Muscle layer of colon (tissue), 2 donors: ENCODE data around the gene CCNB1.
"Not testable (repeated sequence)": the region's sequence is repeated elsewhere in the genome, so short reads cannot be mapped to it uniquely, and the experiment has no call there.

ENCODE experiments used
- H3K27ac ChIP-seq: one replicate; pipeline ENCODE4 v1.7.0; 2013; ENCODE audit warnings: low read depth, mild to moderate bottlenecking, low read length, moderate library complexity
- H3K27me3 ChIP-seq, 2 donors: one replicate each; pipeline ENCODE4 v1.7.0; 2013; ENCODE audit warnings: low read length in 2 of 2, mild to moderate bottlenecking in 2 of 2; ENCODE audit not compliant: insufficient read depth in 2 of 2, control insufficient read depth in 1 of 2
- H3K36me3 ChIP-seq: one replicate; pipeline ENCODE4 v1.7.0; 2013; ENCODE audit warnings: mild to moderate bottlenecking, low read length; ENCODE audit not compliant: insufficient read depth
- H3K4me1 ChIP-seq: one replicate; pipeline ENCODE4 v1.7.0; 2013; ENCODE audit warnings: mild to moderate bottlenecking, low read length; ENCODE audit not compliant: insufficient read depth
- H3K4me3 ChIP-seq, 2 donors: one replicate each; pipeline ENCODE4 v1.7.0; 2013; ENCODE audit warnings: low read length in 2 of 2, low read depth in 1 of 2, mild to moderate bottlenecking in 1 of 2, moderate library complexity in 1 of 2
- H3K9ac ChIP-seq: one replicate; pipeline ENCODE4 v1.7.0; 2013; ENCODE audit warnings: low read length
- H3K9me3 ChIP-seq: one replicate; pipeline ENCODE4 v1.7.0; 2013; ENCODE audit warnings: mild to moderate bottlenecking, low read length
- donor health status: abdominal sarcoma.
- donor health status: Adenocarcinoma of cecum.

The CCNB1 gene

GRCh38 chr5:69166686-69167492, at the start of gene CCNB1:
Gene CCNB1, plus strand, starts transcription at chr5:69167150. Its CDS starts 113 bp downstream, at chr5:69167263.
- peaks cover 8% of the 10 kb centered on the region for H3K4me1 ChIP-seq
- no peaks in the 10 kb centered on the region for H3K36me3 ChIP-seq
- no peaks in the 10 kb centered on the region for H3K27me3 ChIP-seq
- H3K27ac ChIP-seq = no peak within 1 kb of the TSS
- peak within 1 kb of the TSS; percentile 27 for H3K9ac ChIP-seq
- H3K9me3 ChIP-seq = no peaks in the 10 kb centered on the region
- H3K4me3 ChIP-seq = peak within 1 kb of the TSS; percentile 44 to 84

DNA sequence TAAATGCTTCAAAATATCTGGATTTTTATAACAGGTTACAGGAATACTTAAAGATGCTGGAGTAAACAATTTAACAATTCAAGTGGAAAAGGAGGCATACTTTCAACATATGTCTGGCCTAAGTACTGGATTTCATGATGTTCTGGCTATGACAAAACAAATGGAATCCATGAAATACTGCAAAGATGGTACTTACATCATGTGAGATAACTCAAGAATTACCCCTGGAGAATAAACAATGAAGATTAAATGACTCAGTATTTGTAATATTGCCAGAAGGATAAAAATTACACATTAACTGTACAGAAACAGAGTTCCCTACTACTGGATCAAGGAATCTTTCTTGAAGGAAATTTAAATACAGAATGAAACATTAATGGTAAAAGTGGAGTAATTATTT, 37.5 kb upstream of the CCNB1 start:
- no peaks in the 10 kb centered on the region for H3K27me3 ChIP-seq
- H3K36me3 ChIP-seq = peaks cover 22% of the 10 kb centered on the region
- no peak overlapping the region for H3K4me3 ChIP-seq
- no peak overlapping the region for H3K27ac ChIP-seq
- no peaks in the 10 kb centered on the region for H3K4me1 ChIP-seq
- no peaks in the 10 kb centered on the region for H3K9me3 ChIP-seq
- no peak overlapping the region for H3K9ac ChIP-seq

DNA sequence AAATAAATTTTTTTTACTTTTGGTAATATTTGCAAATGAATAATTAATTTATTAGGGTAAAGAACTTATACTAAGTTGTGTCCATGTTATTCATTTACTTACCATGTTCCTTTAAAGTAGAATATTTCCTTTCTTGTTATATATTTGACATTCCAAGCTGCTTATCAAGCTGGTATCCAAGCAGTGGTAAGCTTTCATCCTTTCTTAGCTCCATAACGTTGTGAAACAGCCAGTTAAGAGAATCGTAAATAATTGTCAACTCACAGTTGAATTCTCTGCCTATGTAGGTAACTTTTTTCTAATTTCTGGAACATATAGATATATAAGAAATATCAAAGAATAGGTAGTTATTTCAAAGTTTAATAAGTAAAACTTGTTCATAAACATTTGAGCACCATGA, 36.7 kb upstream of the CCNB1 start:
- Histone ChIP-seq H3K4me1 (no peaks in the 10 kb centered on the region), H3K36me3 (peaks cover 22% of the 10 kb centered on the region), H3K9me3 (no peaks in the 10 kb centered on the region), H3K27ac (no peak overlapping the region), H3K27me3 (no peaks in the 10 kb centered on the region), H3K9ac (no peak overlapping the region), H3K4me3 (no peak overlapping the region)

DNA sequence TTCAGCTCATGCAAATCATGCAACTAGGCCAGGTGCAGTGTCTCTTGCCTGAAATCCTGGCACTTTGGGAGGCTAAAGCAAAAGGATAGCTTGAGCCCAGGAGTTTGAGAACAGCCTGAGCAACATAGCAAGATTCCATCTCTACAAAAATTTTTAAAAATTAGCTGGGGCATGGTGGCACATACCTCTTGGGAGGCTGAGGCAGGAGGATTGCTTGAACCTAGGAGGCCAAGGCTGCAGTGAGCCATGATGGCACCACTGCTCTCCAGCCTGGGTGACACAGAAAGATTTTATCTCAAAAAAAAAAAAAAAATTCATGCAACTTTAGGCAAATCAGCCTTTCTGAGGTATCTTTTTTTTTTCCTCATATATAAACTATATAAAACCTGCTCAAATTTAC, 35.6 kb upstream of the CCNB1 start:
- no peaks in the 10 kb centered on the region for H3K4me1 ChIP-seq
- H3K9ac ChIP-seq = no peak overlapping the region
- no peak overlapping the region for H3K27ac ChIP-seq
- no peak overlapping the region for H3K4me3 ChIP-seq
- peaks cover 22% of the 10 kb centered on the region for H3K36me3 ChIP-seq
- no peaks in the 10 kb centered on the region for H3K27me3 ChIP-seq
- no peaks in the 10 kb centered on the region for H3K9me3 ChIP-seq

DNA sequence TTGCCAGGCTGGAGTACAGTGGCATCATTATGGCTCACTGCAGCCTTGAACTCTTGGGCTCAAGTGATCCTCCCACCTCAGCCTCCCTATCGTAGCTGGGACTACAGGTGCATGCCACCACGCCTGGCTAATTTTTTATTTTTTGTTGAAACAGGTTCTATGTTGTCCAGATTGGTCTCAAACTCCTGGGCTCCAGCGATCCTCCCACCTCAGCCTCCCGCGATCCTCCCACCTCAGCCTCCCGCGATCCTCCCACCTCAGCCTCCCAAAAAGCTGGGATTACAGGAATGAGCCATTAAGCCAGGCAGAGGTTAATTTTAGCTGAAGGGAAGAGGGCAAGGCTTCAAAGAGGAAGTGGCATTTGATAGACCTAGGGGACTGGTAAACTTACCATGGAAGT, 32.8 kb upstream of the CCNB1 start:
- no peak overlapping the region for H3K4me3 ChIP-seq
- H3K36me3 ChIP-seq = peaks cover 5% of the 10 kb centered on the region
- H3K9me3 ChIP-seq = no peaks in the 10 kb centered on the region
- H3K4me1 ChIP-seq = no peaks in the 10 kb centered on the region
- H3K27me3 ChIP-seq = no peaks in the 10 kb centered on the region
- no peak overlapping the region for H3K27ac ChIP-seq
- no peak overlapping the region for H3K9ac ChIP-seq

- H3K4me1 ChIP-seq = no peaks in the 10 kb centered on the region
- H3K36me3 ChIP-seq = peaks cover 4% of the 10 kb centered on the region
- H3K9me3 ChIP-seq = no peaks in the 10 kb centered on the region
- no peak overlapping the region for H3K27ac ChIP-seq
- H3K27me3 ChIP-seq = no peaks in the 10 kb centered on the region
- H3K9ac ChIP-seq = no peak overlapping the region
- H3K4me3 ChIP-seq = no peak overlapping the region
These were observed 30.7 kb upstream of the CCNB1 start for GRCh38 chr5:69136293-69136692.

- not testable (repeated sequence) for H3K4me1 ChIP-seq, H3K36me3 ChIP-seq, H3K9me3 ChIP-seq, H3K27ac ChIP-seq, H3K27me3 ChIP-seq, H3K4me3 ChIP-seq, H3K9ac ChIP-seq
These were observed 29.7 kb upstream of the CCNB1 start for GRCh38 chr5:69137208-69137607.

DNA sequence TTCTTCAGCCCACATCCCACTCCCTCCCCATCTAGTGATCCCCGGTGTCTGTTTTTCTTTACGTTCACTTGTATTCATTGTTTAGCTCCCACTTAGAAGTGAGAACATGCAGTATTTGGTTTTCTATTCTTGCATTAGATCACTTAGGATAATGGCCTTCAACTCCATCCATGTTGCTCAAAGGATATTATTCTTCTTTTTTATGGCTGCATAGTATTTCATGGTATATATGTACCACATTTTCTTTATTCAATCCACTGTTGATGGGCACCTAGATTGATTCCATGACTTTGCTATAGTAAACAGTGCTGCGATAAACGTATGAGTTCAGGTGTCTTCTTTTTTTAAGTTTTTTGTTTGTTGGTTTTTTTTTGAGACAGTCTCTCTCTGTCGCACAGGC, 29.1 kb upstream of the CCNB1 start:
- Histone ChIP-seq H3K27me3 (no peaks in the 10 kb centered on the region), H3K36me3 (peaks cover 4% of the 10 kb centered on the region), H3K9ac (no peak overlapping the region), H3K9me3 (no peaks in the 10 kb centered on the region), H3K27ac (no peak overlapping the region), H3K4me3 (no peak overlapping the region), H3K4me1 (no peaks in the 10 kb centered on the region)

DNA sequence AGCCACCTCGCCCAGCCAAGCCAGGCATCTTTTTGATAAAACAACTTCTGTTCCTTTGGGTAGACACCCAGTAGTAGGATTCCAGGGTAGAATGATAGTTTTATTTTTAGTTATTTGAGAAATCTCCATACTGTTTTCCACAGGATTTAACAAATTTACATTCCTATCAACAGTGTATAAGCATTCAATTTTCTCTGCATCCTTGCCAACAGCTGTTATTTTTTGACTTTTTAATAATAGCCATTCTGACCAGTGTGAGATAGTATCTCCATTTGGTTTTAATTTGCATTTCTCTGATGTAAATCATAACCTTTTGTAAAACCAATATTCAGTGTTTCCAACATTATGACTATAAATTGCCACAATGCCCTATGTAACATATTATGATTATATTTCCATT, 28.2 kb upstream of the CCNB1 start:
- Histone ChIP-seq H3K9ac (no peak overlapping the region), H3K27ac (no peak overlapping the region), H3K36me3 (peaks cover 4% of the 10 kb centered on the region), H3K27me3 (no peaks in the 10 kb centered on the region), H3K4me1 (no peaks in the 10 kb centered on the region), H3K4me3 (no peak overlapping the region), H3K9me3 (no peaks in the 10 kb centered on the region)

DNA sequence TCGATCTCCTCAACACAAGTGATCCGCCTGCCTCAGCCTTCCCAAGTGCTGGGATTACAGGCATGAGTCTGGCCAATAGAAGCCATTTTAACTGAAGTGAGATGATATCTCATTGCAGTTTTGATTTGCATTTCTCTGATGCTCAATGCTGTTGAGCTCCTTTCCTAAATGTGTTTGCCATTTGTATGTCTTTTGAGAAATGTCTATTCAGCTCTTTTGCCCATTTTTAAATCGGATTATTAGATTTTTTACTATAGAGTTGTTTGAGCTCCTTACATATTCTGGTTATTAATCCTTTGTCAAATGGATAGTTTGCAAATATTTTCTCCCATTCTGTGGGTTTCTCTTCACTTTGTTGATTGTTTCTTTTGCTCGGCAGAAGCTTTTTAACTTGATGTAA, 26.7 kb upstream of the CCNB1 start:
- not testable (repeated sequence) for H3K27ac ChIP-seq, H3K9me3 ChIP-seq, H3K36me3 ChIP-seq, H3K9ac ChIP-seq, H3K27me3 ChIP-seq, H3K4me3 ChIP-seq, H3K4me1 ChIP-seq

- H3K9ac ChIP-seq = no peak overlapping the region
These were observed 26.1 kb upstream of the CCNB1 start for GRCh38 chr5:69140827-69141226.

DNA sequence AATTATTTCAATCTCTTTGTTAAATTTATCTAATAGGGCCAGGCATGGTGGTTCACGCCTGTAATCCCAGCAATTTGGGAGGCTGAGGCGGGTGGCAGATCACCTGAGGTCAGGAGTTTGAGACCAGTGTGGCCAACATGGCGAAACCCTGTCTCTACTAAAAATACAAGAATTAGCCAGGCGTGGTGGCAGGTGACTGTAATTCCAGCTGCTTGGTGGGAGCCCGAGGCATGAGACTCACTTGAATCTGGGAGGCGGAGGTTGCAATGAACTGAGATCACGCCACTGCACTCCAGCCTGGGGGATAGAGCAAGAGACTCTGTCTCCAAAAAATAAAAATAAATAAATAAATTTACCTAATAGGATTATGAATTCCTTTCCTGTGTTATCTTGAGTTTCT, 18.4 kb upstream of the CCNB1 start:
- H3K9me3 ChIP-seq, H3K4me3 ChIP-seq, H3K4me1 ChIP-seq, H3K36me3 ChIP-seq, H3K27ac ChIP-seq, H3K27me3 ChIP-seq, H3K9ac ChIP-seq: not testable (repeated sequence)

More at GRCh38 chr5:69140827-69141226, 26.1 kb upstream of the CCNB1 start:
- H3K4me1 ChIP-seq = no peaks in the 10 kb centered on the region
- H3K36me3 ChIP-seq = no peaks in the 10 kb centered on the region
- H3K9me3 ChIP-seq = no peaks in the 10 kb centered on the region
- H3K4me3 ChIP-seq = no peak overlapping the region
- H3K27me3 ChIP-seq = no peaks in the 10 kb centered on the region
- no peak overlapping the region for H3K27ac ChIP-seq
